C4-2B (cell line): ENCODE results near the gene CRISPLD2.

Experiments
- CTCF ChIP-seq: fragments of 450-650 bp; conservative IDR thresholded peaks from 2 replicates; pipeline ENCODE4 v1.5.1; 2017; ENCODE audit warnings: mild to moderate bottlenecking
- ZFX ChIP-seq: fragments of 450-650 bp; IDR thresholded peaks from 2 replicates; pipeline ENCODE4 v1.6.1; 2017

GRCh38 chr16:84850714-84851113 is 30.9 kb downstream of the CRISPLD2 start:
- TF ChIP-seq CTCF (no peak), ZFX (no peak)
